HG02870 (cell line): ENCODE measurements around the gene AUTS2.

ENCODE experiments used
- ATAC-seq: cut with Tn5 transposase; IDR thresholded peaks from one replicate; pipeline ENCODE4 v1.9.1; 2021; ENCODE audit warnings: mild to moderate bottlenecking, moderate library complexity; ENCODE audit not compliant: unreplicated experiment

Gene AUTS2

DNA sequence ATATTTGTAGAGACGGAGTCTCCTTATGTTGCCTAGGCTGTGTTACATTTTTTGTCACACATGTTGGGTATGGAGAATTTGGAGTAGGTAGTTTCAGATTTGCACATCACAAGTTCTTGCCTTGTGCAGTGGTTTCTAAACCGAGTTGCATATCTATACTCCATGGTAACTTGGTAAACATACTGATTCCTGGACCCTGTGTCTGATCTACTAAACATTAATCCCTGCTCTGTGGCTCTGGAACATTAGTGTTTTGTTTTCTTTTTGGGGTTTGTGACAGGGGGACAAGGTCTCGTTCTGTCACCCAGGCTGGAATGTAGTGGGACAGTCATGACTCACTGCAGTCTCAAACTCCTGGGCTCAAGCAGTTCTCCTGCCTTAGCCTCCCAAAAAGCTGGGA, 24.7 kb downstream of the AUTS2 start:
- no peak for ATAC-seq

DNA sequence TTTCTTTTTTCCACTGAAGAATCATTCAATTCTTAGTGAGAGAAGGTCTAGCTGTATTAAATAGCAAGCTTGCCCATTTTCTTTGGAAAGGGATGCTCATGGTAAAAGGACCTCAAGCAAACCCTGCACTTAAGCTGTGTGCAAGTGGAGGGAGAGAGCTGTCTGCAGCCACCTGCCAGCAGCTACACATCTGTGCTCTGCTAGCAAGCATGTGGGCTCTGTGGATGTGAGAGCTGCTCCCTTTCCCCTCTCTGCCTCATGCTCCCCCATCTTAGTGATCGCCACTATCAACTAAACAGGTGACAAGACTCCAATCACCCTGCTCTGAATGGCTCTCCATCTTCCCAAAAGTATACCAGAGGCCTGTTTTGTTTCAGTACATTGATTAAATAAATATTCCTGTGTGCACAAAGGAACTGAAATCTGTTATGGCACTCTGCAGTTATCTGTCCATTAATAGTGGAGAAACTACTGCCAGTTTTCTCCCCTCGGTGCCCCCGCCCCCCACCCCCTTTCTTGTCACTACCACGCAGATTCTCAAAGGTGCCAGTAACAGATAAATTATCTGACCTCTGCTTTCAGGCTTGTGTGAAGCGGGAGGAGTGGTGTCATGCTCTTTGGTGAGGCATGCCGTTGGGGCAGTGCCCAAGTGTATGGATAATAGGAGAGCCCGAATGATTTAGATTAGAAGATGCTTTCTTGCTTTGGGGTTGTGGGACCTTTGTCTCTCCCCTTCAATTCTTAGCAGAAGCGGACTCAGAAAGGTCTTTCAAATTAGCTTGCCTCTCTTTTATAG, 26.4 kb downstream of the AUTS2 start:
- ATAC-seq, result no peak

DNA sequence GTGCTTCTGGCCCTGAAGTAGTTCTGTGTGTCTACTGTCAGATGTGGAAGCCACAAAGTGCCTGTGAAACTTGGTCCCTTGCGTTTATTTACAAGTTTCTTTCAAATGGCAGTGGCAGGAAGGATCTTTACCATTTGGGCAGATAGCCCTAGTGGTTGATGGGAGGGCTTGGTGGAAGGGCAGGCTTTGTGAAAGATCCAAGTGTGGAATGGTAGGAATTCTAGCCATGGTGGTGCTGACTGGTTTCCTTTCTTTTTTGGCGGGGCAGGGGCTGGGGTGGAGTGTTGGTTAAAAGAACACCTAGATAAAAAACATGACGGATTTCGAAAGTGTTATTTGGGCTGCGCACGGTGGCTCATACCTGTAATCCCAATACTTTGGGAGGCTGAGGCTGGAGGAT, 27.0 kb downstream of the AUTS2 start:
- no peak for ATAC-seq

GRCh38 chr7:69625798-69626197, 27.5 kb downstream of the AUTS2 start:
- ATAC-seq, result no peak

- ATAC-seq, result no peak
These were observed 32.0 kb downstream of the AUTS2 start for GRCh38 chr7:69630292-69630691.

- ATAC-seq, result no peak
These were observed 32.9 kb downstream of the AUTS2 start for GRCh38 chr7:69631131-69631530.

DNA sequence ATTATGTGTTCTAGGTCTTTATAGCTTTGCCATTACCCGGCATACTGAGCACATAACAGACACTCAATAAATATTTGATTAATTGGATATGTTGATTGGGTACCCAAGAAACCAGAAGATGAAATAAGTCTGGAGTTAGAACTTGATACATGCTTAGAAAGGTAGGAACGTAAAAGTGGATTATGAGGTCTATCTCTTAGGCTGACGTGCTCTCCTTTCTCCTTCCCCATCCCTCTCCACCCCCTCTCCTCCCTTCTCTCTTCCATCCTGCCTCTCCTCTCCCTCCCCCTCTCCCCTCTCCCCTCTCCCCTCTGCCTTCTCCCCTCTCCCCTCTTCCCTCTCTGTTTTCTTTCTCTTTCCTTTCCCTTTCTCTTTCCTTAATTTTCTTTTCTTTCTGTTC, 34.0 kb downstream of the AUTS2 start:
- ATAC-seq, result no peak

GRCh38 chr7:69633122-69633831, 35.0 kb downstream of the AUTS2 start:
- ATAC-seq, result no peak

DNA sequence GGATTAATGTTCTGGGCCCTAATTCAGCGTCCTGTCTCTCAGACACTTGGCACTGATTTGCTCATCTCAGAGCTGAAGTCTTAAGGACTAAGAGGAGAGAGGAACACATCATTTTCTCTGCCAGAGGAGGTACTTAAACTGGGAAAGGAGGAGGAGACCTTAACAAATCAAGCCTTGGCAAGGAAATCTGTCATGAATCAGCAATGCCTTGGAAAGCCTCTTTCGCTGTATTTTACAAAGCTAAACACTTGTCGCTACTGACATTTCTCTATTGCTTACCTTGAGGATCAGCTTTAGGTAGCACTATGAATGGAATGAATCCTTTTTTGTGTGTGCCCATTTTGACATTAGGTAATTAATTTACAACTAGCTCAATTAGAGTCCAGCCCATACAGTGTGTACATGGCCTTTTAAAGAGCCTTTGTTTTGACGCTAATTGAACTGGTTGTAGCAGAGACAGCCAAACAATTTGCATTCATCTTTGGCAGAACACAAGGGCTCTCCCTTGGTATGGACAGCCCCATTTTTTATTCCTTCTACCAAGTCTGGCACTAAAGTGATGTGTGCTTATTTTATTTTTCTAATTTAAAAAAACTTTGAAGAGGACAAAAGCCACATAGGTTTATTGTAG, 37.4 kb downstream of the AUTS2 start:
- no peak for ATAC-seq

- ATAC-seq, result no peak
These were observed 40.4 kb downstream of the AUTS2 start for GRCh38 chr7:69638674-69639073.

DNA sequence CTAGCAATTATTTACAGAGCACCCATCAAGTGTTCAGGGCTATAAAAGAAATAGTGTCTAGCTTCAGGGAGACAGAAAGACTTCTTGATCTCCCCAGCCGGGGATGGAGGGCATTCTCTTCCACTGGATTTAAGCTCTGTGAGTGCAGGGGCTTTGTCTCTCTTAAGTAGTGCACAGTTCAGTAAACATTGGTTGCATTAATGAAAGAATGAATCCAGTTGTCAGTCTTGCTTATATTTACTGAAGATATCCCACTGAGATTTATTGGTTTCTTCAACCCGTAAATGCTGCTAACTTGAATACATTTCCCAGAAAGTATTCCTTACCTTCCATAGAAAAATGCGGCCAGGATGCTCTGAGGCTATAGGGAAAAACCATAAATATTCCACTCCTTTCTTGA, 41.9 kb downstream of the AUTS2 start:
- no peak for ATAC-seq

DNA sequence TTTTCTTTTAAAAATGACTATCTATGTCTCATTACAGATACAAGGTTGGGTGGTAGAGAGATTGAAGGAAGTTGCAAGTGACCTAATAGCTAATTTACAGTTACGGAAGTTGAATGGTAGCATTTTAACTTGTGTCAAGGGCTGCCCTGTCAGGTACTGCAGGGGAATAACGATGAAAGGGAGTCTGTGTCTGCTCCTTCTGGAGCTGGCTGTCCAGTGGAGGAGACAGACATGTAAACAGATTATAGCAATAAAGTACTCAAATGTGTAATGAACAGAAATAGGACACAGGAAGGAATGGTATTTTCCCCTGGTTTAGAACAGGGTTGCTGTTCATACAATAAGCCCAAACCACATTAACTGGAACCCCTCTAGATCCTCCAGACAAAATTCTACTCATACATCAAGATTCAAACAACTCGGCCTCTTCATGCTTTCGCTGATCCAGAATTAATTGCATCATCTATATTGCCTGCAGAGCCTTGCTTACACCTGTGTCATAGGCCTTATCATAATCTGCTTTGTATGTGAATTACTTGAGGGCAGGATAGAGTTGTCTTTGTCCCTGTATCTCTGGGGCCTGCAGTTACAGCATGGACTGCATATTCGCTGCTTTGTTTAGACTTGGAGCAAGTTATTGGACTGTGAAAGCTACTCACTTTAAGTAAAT, 42.8 kb downstream of the AUTS2 start:
- no peak for ATAC-seq

DNA sequence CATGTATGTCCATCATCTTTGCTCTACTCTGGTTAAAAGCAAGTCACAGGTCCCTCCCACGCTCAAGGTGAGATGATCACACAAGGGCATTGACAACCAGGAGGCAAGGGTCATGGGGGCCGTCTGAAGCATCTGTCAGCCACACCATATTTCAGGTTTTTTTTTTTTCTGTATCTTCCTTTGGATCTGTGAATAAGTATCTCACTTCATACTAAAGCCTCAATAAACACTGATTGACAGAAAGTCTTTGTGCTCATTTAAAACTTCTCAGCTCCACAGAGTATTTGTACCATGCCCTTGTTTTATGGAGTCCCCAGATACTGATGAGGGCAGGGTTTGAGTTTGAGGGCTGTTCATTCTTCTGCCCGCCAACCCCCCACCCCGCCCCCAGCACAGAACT, 45.0 kb downstream of the AUTS2 start:
- no peak for ATAC-seq

DNA sequence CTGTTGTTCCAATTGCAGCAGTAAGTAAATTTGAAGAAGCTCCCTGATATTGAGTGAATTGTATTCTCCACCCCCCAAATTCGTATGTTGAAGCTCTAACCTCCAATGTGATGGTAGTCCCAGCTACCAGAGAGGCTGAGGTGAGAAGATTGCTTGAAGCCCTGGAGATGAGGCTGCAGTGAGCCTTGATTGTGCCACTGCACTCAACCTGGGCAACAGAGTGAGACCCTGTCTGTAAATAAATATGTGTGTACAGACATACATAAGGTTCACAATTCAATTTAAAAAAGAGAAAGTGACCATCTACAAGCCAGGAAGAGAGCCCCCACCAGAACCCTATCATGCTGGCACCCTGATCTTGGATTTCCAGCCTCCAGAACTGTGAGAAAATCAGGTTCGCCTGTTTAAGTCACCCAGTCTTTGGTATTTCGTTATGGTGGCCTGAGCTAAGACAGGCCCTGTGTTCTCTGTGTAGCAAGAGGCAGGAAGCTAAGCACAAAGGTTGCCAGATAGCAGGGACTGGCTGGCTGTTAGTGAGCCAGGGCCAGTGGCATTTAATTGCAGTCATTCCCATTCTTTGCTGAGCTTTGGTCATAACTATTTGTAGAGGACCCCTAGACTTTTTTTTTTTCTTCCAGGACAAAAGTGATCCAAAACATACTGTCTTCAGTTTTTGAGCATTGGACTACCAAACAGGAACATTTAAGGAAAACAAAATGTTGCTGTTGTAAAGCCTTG, 45.6 kb downstream of the AUTS2 start:
- no peak for ATAC-seq

GRCh38 chr7:69645683-69646082, 47.4 kb downstream of the AUTS2 start:
- no peak for ATAC-seq

DNA sequence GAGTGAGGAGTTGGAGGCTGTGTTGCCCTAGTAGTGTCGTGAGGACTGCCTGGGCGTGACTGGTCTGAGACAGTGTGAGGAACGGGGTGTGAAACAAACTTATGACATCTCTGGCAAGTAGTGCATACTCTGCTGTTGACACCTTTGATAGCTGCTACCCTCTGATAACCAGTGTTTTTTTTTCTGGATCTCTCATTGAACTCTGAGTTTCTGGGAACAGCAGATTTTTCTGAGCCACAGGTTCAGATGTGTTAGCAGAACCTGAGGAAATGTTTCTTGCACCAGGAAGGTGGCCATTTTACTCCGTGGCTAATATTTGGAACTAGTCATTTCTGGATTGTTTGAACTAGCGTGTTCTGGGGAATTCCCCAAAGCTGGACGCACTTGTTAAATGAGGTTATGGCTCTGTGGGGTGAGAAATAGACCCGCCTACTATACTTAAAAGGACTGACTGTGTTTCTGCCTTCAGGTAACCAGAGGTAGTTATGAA, 52.9 kb downstream of the AUTS2 start:
- peak; percentile 93 for ATAC-seq

GRCh38 chr7:69652947-69653701, 54.8 kb downstream of the AUTS2 start:
- ATAC-seq, result no peak

- ATAC-seq, result no peak
These were observed 55.5 kb downstream of the AUTS2 start for GRCh38 chr7:69653806-69654205.

DNA sequence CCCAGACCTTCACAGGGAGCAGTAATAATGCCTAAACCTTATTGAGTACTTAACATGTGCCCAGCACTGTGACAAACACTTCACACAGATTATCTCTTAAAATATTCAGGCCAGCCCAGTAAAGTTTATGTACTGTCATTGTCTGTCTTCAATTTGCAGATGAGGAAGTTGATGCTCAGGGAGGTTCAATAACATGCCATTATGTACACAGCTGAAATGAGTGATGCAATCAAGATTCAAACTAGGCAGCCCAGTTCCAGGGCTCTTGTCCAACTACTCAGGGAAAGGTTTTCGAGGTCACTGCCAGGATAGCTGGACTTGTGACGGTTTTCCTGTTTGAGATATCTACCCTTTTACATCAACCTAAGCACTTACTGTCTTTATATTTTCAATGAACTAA, 56.1 kb downstream of the AUTS2 start:
- no peak for ATAC-seq
